Dedifferentiated amniotic fluid mesenchymal stem cell (primary cell): ENCODE results near the gene SCRN2.

Source experiments
- DNase-seq: peaks from one replicate; pipeline ENCODE4 v3.0.0-alpha.2; 2016; ENCODE audit errors: extremely low spot score

Gene SCRN2

DNA sequence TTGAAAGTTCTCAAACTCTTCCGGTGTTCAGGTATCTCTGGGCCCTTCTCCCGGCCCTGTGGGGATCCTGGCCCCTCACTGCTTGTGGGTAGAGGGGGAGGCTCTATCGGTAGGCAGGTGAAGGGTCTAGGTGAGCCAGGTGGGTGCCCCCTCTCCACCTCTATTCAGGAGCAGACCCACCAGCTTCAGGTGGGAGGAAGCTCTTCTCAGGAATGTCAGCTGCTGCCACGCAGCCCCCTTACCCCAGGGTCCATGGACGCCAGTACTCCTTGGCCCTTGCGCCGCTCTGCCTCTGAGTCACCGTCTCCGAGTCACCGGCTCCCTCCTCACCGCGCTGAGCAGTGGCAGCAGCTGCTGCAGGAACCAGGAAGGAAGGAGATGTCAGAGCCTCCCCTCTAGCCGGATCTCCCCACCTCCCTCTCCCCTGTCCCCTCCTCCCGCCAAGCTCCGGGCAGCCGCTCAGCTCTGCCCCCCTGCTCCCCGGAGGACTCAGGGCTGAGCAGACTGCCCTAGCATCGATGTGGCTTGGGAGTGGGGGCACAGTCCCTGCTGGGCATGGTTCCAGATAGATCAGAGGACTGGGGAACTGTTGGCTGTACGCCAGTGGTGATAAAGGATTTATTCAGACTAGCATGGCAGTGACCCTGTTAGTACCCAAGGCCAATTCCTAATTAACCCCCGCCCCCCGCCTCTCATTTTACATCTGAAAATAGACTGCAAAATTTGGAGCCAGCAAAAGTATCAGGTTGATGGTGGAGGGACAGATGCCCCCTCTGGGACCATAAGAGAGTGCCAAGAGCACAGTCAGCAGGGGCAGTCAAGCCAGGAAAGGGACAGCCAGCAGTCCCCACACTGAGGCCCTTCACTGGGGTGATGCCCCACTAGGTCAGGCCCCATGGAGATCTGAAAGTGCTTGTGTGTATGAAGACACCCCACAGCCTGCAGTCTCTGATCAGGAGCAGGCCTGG is 19.4 kb downstream of the SCRN2 start, which contains the start of gene OSBPL7:
Gene OSBPL7, minus strand, starts transcription at position 371 of the 968 bp plus-strand sequence. CDS start 1,516 bp downstream, outside the sequence.
- DNase-seq = peak; percentile 51

- DNase-seq = no peak
These were observed 20.0 kb downstream of the SCRN2 start for GRCh38 chr17:47821031-47821423.

- no peak for DNase-seq
These were observed 20.9 kb downstream of the SCRN2 start for GRCh38 chr17:47820033-47820789.

GRCh38 chr17:47819475-47819874 is 21.6 kb downstream of the SCRN2 start:
- no peak for DNase-seq

- no peak for DNase-seq
These were observed 22.9 kb downstream of the SCRN2 start for GRCh38 chr17:47818002-47818695.

DNA sequence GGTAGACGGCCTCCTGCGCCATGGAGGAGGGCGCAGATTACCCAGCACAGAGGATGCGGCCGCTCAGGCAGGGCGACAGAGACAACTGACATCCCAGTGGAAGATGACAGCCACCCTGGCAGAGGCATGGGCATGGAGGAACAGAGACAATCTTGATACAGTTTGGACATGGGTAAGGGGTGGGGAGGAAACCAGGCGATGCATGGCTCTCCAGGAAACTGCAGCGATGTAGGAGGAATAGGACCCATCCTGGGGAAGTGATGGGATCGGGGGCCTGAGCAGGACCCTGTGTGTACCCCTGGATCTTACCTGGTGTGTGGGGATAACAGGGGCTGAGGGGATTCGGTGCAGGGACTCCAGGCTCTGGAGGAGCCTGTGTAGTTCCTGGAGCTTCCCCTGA is 24.1 kb downstream of the SCRN2 start:
- no peak for DNase-seq

DNA sequence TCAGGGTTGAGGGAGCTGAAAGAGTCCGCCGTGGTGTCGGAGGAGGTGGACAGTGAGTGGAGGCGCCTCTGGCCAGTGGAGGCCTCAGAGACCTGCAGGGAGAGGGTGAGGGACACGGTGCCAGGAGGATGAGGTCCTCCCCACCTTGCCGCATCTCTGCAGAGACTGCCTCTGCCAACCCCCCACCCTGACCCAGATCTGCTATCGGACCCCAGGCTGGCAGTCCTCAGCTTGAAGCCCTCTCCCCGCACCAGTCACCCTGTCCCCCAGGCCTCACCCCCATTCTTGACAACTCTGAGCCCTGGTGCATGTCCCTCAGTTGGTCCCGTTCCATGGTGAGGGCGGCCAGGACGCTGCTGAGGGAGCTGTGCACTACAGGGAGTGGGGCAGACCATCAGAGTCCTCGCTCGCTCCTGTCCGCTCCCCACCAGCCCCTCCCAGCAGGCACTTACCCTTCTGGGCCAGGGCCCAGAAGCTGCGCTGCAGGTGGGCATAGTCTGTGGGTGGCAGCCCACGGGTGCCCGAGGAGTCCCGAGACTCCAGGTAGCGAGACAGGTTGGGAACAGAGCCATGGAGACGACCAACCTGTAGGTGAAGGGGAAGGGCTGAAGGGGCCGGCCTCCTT is 24.9 kb downstream of the SCRN2 start:
- no peak for DNase-seq

DNA sequence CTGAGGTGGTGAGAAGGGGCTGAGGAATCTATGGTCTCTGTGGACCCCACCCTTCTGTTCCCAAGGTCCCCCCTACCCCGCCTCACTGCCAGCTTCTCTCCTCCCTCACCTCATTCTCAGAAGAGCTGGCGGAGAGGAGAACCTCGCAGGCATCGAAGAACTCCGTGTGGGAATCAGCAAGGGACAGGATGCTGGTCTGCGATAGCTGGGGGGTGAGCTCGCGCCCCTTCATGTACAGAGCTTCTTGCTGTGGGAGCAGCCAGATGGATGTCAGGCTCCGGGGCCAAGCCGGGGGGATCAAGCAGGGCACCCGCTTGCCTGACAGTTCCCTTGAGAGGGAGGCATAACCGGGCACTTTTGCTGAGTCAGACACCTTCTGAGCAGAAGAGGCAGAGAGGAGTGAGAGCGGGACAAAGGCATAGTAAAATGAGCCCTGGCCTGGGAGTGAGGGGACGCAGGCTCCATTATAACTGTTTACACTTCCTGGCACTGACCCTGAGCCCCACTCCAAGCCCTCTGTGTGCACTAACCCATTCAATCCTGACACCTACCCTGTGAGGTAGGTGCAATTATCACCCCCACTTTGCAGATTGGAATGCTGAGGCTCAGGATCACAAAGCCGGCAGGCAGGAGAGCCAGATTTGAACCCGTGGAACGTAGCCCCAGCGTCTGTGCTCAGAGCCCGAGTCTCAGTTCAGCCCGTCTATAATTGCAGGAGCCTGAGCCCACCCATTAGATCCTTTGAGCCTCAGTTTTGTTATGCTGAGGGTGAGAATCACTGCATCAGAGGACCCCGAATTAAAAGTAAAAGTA is 25.8 kb downstream of the SCRN2 start:
- DNase-seq = no peak

- DNase-seq = no peak
These were observed 27.5 kb downstream of the SCRN2 start for GRCh38 chr17:47813512-47814031.

DNA sequence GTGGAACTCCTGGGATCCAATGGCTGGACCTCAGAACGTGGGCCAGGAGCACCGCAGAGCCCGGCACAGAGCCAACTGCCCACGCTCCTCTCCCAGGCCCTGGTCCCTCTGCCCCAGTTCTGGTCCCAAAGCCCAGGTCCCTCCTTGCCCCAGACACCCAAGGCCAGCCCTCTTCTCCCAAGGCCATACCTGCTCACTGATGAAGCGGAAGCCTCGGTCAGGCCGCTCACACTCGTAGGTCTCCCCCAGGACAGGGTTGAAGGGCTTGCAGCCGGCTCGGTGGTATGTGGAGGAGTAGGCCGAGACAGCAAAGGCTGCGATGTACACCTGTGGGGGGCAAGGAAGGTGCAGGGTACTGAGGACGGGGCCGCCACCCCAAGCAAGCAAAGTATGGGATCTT is 28.0 kb downstream of the SCRN2 start:
- DNase-seq = no peak

DNA sequence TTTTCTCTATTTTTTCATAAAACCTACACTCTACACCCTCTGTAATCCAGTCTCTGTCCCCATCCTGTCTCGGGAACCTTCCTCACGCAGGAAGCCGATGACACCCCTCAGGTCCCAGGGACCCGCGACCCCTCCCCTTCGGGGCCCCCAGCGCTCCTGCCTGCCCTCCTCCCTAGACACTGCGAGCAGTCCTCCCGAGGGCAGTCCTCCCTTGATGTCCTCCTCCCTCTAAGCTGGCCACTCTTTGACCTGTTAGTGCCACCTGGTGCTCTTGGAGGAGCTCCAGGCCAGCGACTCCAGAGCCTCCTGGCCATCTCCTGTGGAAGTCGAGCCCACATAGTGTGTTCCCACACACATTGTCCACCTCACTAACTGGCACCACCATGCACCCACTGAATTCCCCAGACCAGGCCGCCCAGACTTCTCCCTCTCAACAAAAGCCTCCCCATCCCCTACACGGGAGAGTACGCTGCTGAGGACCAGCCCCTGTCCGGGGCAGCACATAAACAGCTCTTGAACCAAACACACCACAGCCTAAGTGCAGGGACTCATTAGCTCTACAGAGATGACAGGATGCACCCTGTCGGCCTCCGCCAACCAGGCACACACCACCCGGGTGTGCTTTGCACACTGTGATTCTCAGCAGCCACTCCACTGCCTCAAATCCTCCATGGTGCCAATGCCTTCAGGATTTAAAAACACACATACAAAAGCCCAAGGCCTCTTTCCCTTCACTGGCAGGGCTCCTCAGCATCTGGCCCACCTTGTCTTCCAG is 28.7 kb downstream of the SCRN2 start:
- DNase-seq = no peak

DNA sequence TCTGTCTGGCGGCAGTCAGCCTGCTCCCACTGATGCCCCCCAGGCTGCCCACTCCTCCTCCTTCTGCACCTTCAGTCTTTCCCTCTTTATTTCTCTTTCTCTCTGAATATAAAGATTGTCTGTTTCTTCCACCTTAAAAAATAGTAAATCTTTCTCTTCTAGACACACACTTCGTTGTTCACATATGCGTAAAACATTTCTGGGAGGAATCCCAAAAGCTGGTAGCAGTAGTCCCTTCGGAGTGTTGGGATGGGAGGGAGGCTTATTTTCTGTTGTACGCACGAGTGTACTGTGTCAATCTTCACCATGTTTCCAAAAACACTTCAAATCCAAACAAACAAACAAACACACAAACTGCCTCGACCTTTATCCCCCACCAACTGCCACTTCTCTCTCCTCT is 29.4 kb downstream of the SCRN2 start:
- no peak for DNase-seq

DNA sequence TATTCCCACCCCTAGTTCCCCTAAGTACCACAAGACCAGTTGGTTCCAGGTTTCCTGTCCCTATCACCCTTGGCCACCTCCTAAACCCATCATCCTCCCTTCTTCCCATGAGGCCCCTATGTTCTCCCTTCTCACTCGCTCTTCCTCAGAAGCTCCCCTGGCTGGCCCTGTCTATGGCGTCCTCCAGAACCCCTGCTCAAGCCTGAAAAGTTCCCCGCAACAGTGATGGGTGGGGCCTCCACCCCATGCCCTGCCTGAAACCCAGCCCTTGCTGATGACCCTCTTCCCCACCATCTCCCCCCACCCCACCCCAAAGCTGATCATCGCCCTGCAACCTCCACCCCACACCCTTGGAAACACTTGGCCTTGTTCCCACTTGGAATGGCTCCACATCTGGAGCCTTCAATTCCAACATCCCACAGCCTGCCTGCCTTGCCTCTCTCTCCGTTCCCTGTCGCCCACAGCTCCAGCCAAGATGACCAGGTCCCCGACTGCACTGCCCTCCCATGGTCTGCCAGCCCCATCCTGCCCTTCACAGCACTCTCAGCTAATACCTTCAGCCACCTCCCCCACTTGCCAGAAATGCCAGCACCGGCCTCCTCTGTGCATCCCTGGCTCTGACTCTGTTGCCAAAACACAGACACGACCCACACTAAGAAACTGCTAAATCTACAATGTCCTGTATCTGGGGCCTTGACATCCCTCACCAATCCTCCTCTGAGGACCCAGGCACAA is 30.0 kb downstream of the SCRN2 start:
- no peak for DNase-seq

- peak; percentile 54 for DNase-seq
These were observed 30.8 kb downstream of the SCRN2 start for GRCh38 chr17:47810200-47810821.

- DNase-seq = no peak
These were observed 32.1 kb downstream of the SCRN2 start for GRCh38 chr17:47808830-47809480.

GRCh38 chr17:47808036-47808829 is 32.8 kb downstream of the SCRN2 start:
- no peak for DNase-seq

GRCh38 chr17:47807421-47807820 is 33.7 kb downstream of the SCRN2 start:
- no peak for DNase-seq
